GM21367 (cell line): ENCODE measurements around the gene ACBD6.
"Not testable (repeated sequence)": the region's sequence is repeated elsewhere in the genome, so short reads cannot be mapped to it uniquely, and the experiment has no call there.

ENCODE experiments used
- ATAC-seq: cut with Tn5 transposase; IDR thresholded peaks from one replicate; pipeline ENCODE4 v1.9.1; 2021; ENCODE audit not compliant: unreplicated experiment

Gene ACBD6

GRCh38 chr1:180494370-180494769 lies 8.0 kb downstream of the ACBD6 start:
- no peak for ATAC-seq

- ATAC-seq: no peak
These were observed 12.4 kb downstream of the ACBD6 start for GRCh38 chr1:180489976-180490375.

GRCh38 chr1:180489313-180489712 lies 13.1 kb downstream of the ACBD6 start:
- no peak for ATAC-seq

GRCh38 chr1:180488661-180489060 lies 13.7 kb downstream of the ACBD6 start:
- no peak for ATAC-seq

GRCh38 chr1:180486092-180486491 lies 16.3 kb downstream of the ACBD6 start:
- ATAC-seq: no peak

- no peak for ATAC-seq
These were observed 17.9 kb downstream of the ACBD6 start for GRCh38 chr1:180484490-180484889.

GRCh38 chr1:180482425-180483275 lies 19.7 kb downstream of the ACBD6 start:
- ATAC-seq: no peak

GRCh38 chr1:180470031-180470430 lies 32.3 kb downstream of the ACBD6 start:
- ATAC-seq: no peak

- no peak for ATAC-seq
These were observed 34.1 kb downstream of the ACBD6 start for GRCh38 chr1:180468311-180468710.

GRCh38 chr1:180462102-180462501 lies 40.3 kb downstream of the ACBD6 start:
- ATAC-seq: no peak

- not testable (repeated sequence) for ATAC-seq
These were observed 40.7 kb downstream of the ACBD6 start for GRCh38 chr1:180461682-180462081.

GRCh38 chr1:180458807-180459206 lies 43.6 kb downstream of the ACBD6 start:
- no peak for ATAC-seq

GRCh38 chr1:180456191-180456590 lies 46.2 kb downstream of the ACBD6 start:
- ATAC-seq: no peak

- ATAC-seq: no peak
These were observed 50.9 kb downstream of the ACBD6 start for GRCh38 chr1:180451504-180451903.

GRCh38 chr1:180444522-180444921 lies 57.9 kb downstream of the ACBD6 start:
- no peak for ATAC-seq

- no peak for ATAC-seq
These were observed 62.0 kb downstream of the ACBD6 start for GRCh38 chr1:180440335-180440734.

GRCh38 chr1:180435566-180435965 lies 66.8 kb downstream of the ACBD6 start:
- ATAC-seq: no peak

- ATAC-seq: no peak
These were observed 68.5 kb downstream of the ACBD6 start for GRCh38 chr1:180433873-180434272.

GRCh38 chr1:180431683-180432082 lies 70.7 kb downstream of the ACBD6 start:
- no peak for ATAC-seq

- no peak for ATAC-seq
These were observed 73.3 kb downstream of the ACBD6 start for GRCh38 chr1:180428782-180429695.

- ATAC-seq: no peak
These were observed 76.4 kb downstream of the ACBD6 start for GRCh38 chr1:180425952-180426351.
